ENCODE results near the gene SCN3B. TPM values are rescaled to one million over a fixed set of nuclear protein-coding genes. Genes with fewer than 3 reads are reported as not detected.

The SCN3B gene
- total and polyA plus RNA-seq, 2 of the 4 experiments (the other 2 are of a cell fraction): under 0.01 to 0.03 TPM

DNA sequence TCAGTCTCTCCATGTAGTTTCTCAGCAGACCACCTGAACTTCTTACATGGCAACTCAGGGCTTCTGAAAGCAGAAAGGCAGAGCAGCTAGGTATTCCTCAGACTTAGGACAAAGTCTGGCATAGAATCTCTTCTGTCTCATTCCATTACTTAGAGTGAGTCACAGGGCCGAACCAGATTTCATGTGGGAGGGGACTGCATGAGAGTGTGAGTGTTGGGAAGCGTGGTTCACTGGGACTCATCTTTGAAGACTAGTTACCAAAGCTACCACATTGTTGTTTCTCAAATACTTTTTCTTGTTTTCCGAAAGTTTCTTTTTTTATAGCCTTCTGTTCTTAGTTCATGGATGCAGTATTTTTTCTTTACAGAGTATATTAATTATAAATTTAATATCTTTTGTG is 36.1 kb upstream of the SCN3B start:
- H4K91ac ChIP-seq (ENCODE audit: insufficient read depth, low read depth, low read length): no peak overlapping the region
- H2AFZ ChIP-seq (replicated peaks; ENCODE audit: low read length, poor library complexity): no peak overlapping the region
- H3K4me3 ChIP-seq (ENCODE audit: insufficient read depth, low read depth, low read length): no peak overlapping the region
- ChIA-PET CTCF (interaction anchor here (1.1 kb wide), 1 partner anchor 17 kb away, joined by 6 read pairs; no protein-coding TSS in a partner anchor), POLR2A (ENCODE audit: unreplicated experiment) (no interaction called here)
- H4K5ac ChIP-seq (ENCODE audit: low read depth, low read length): no peak overlapping the region
- no peak overlapping the region for H2BK5ac ChIP-seq (ENCODE audit: low read depth, low read length, poor library complexity, severe bottlenecking)
- no peaks in the 10 kb centered on the region for H3K9me3 ChIP-seq (ENCODE audit: control insufficient read depth, insufficient read depth, low read length)
- peak; percentile 62; the same call in 1 of the 2 replicates for ATAC-seq (ENCODE audit: low read depth)
- H3K56ac ChIP-seq (ENCODE audit: extremely low read depth, insufficient read depth, low read length): no peak overlapping the region
- H3K79me1 ChIP-seq (ENCODE audit: low read depth in 1 of 2, low read length in 2 of 2): no peaks in the 10 kb centered on the region
- no peaks in the 10 kb centered on the region for H3K36me3 ChIP-seq (ENCODE audit: control insufficient read depth, insufficient read depth, low read length)
- no peak overlapping the region for H3K23ac ChIP-seq (ENCODE audit: low read depth, low read length)
- dilution Hi-C loops (cut with HindIII; ENCODE audit: low sequenced_read_pairs, unreplicated experiment) (no loop called here), intact Hi-C loops (cut with micrococcal nuclease) (no loop called here), in situ Hi-C loops (cut with MboI; ENCODE audit: low sequenced_read_pairs) (no loop called here)
- no peak overlapping the region for H3K14ac ChIP-seq (replicated peaks; ENCODE audit: low read depth, low read length)
- WGBS, 2 experiments (ENCODE audit: extremely low coverage in 2 of 2, insufficient read length in 1 of 2): no CpG with 5 or more reads among the region's 3 CpGs
- H3K4ac ChIP-seq (ENCODE audit: low read depth, low read length): no peak overlapping the region
- BruUV-seq (replicated peaks): no TSS peak
- H3K18ac ChIP-seq (ENCODE audit: low read depth, low read length): no peak overlapping the region
- H2AK9ac ChIP-seq (replicated peaks; ENCODE audit: low read depth, low read length, poor library complexity): no peak overlapping the region
- no peak overlapping the region for H2AK5ac ChIP-seq (ENCODE audit: low read depth, low read length)
- H2BK120ac ChIP-seq (ENCODE audit: low read depth, low read length): no peak overlapping the region
- no peak for TF ChIP-seq RCOR1 (IDR thresholded peaks at IDR 0.05; ENCODE audit: insufficient replicate concordance, low read length)
- no peak for TF ChIP-seq POLR2A (IDR thresholded peaks at IDR 0.05; ENCODE audit: low read depth, low read length)
- no peak for TF ChIP-seq MAZ (IDR thresholded peaks at IDR 0.05; ENCODE audit: borderline replicate concordance, low read depth, low read length)
- TF ChIP-seq SMC3 (IDR thresholded peaks at IDR 0.05; ENCODE audit: low read depth, low read length): no peak
- TF ChIP-seq, protein P1, sequence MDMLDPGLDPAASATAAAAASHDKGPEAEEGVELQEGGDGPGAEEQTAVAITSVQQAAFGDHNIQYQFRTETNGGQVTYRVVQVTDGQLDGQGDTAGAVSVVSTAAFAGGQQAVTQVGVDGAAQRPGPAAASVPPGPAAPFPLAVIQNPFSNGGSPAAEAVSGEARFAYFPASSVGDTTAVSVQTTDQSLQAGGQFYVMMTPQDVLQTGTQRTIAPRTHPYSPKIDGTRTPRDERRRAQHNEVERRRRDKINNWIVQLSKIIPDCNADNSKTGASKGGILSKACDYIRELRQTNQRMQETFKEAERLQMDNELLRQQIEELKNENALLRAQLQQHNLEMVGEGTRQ (IDR thresholded peaks at IDR 0.05; ENCODE audit: low read depth, low read length): no peak
- TF ChIP-seq NFE2L2 (IDR thresholded peaks at IDR 0.05; ENCODE audit: low read depth, low read length): no peak
- TF ChIP-seq RAD21 (IDR thresholded peaks at IDR 0.05; ENCODE audit: low read length): no peak
- no peak for TF ChIP-seq BHLHE40 (IDR thresholded peaks at IDR 0.05; ENCODE audit: low read depth, low read length)
- TF ChIP-seq CTCF (conservative IDR thresholded peaks at IDR 0.05; ENCODE audit: low read depth, low read length): no peak
- no peak overlapping the region for H4K8ac ChIP-seq (ENCODE audit: low read depth in 2 of 2, low read length in 2 of 2)
- no peak overlapping the region for H2BK20ac ChIP-seq (ENCODE audit: low read depth, low read length)
- no peak overlapping the region for H3K4me2 ChIP-seq (ENCODE audit: low read depth, low read length)
- no peak overlapping the region for H2BK15ac ChIP-seq (ENCODE audit: low read depth, low read length)
- H3K27ac ChIP-seq (ENCODE audit: insufficient read depth, low read length): no peak overlapping the region
- H3K4me1 ChIP-seq (ENCODE audit: control insufficient read depth, insufficient read depth, low read length): no peaks in the 10 kb centered on the region
- no peak overlapping the region for H3K9ac ChIP-seq (ENCODE audit: low read depth, low read length)
- H3K9me1 ChIP-seq (ENCODE audit: insufficient read depth, low read length): no peaks in the 10 kb centered on the region
- peak; percentile 63 for DNase-seq
- H4K20me1 ChIP-seq (ENCODE audit: insufficient read depth, low read length): no peaks in the 10 kb centered on the region
- H3K27me3 ChIP-seq (ENCODE audit: control insufficient read depth, insufficient read depth, low read length): peaks cover 10% of the 10 kb centered on the region; the same call in 1 of the 2 replicates
